Prostate gland (tissue), 2 donors: ENCODE results near the gene ALDH3A1. TPM values are rescaled to one million over a fixed set of nuclear protein-coding genes. Genes with fewer than 3 reads are reported as not detected.

Experiments
- DNase-seq: peaks from one replicate; pipeline ENCODE4 v3.0.0-alpha.2; 2019; ENCODE audit warnings: low spot score
- H3K27ac ChIP-seq, 2 donors: fragments of 200-600 bp; sonication (generic); 2 replicates each; pipeline ENCODE4 v1.5.1; 2017 to 2019
- H3K27me3 ChIP-seq: fragments of 200-600 bp; sonication (generic); replicated peaks from 2 replicates; pipeline ENCODE4 v1.5.1; 2019; ENCODE audit not compliant: insufficient read depth
- H3K36me3 ChIP-seq, 2 donors: fragments of 200-600 bp; sonication (generic); 1 replicate in 1 of 2; 2 replicates in 1 of 2; pipeline versions ENCODE4 v1.5.1 to v1.8.1; 2017 to 2019
- H3K4me1 ChIP-seq: fragments of 200-600 bp; sonication (generic); replicated peaks from 2 replicates; pipeline ENCODE4 v1.5.1; 2019
- H3K4me3 ChIP-seq, 2 donors: fragments of 200-600 bp; sonication (generic); 2 replicates each; pipeline ENCODE4 v1.5.1; 2017 to 2019
- H3K9me3 ChIP-seq: fragments of 200-600 bp; sonication (generic); 2 replicates; pipeline ENCODE4 v1.5.1; 2017
- CTCF ChIP-seq, 4 experiments: fragments of 200-600 bp in 2 of 4; fragments of 450-650 bp in 2 of 4; sonication (generic) in 2 of 4; IDR thresholded peaks; 1 replicate in 3 of 4; 2 replicates in 1 of 4; pipeline ENCODE4 v1.5.1; 2016 to 2019; ENCODE audit warnings: antibody characterized with exemption in 4 of 4, mild to moderate bottlenecking in 2 of 4, moderate library complexity in 2 of 4
- POLR2A ChIP-seq: fragments of 450-650 bp; IDR thresholded peaks from one replicate; pipeline ENCODE4 v1.6.1; 2016; ENCODE audit warnings: antibody characterized with exemption, mild to moderate bottlenecking
- POLR2AphosphoS5 ChIP-seq: sonication (generic); formaldehyde crosslinking; IDR thresholded peaks from one replicate; pipeline ENCODE4 v1.6.1; 2017; ENCODE audit warnings: antibody characterized with exemption
- WGBS: methylation state at CpG from one replicate; pipeline ENCODE4 v1.1.5; 2018; 5-methylcytosine and 5-hydroxymethylcytosine counted together
- intact Hi-C: fragments of 100-400 bp; cut with DNase I; formaldehyde crosslinking; loops from one replicate; pipeline ENCODE4 v1.14.2; 2022
- total RNA-seq, 2 donors: library from RNA; depleted of rRNA; stranded (reverse); fragments of >200 nt; gene quantifications; one replicate each; pipeline ENCODE4 v1.1.0, GENCODE V29; 2016

The ALDH3A1 gene
- total RNA-seq, 2 donors from 2014 or later: 2.1 to 12.8 TPM

- peaks cover 10% of the 10 kb centered on the region for H3K4me1 ChIP-seq
- no peaks in the 10 kb centered on the region for H3K9me3 ChIP-seq
- WGBS: 88% methylated on average over 13 of the region's 13 CpGs
- H3K4me3 ChIP-seq: no peak overlapping the region
- TF ChIP-seq POLR2AphosphoS5 (no peak), CTCF (IDR thresholded peaks at IDR 0.05) (no peak), POLR2A (no peak)
- H3K27me3 ChIP-seq: no peaks in the 10 kb centered on the region
- H3K27ac ChIP-seq: no peak overlapping the region
- no peak for DNase-seq
- intact Hi-C loops: no loop called here
- no peaks in the 10 kb centered on the region for H3K36me3 ChIP-seq
These were observed 859 bp downstream of the ALDH3A1 start for GRCh38 chr17:19747159-19747719.

GRCh38 chr17:19746517-19746916 lies 1.6 kb downstream of the ALDH3A1 start:
- WGBS: 91% methylated on average over 20 of the region's 20 CpGs
- no peak overlapping the region for H3K4me3 ChIP-seq
- intact Hi-C loops: no loop called here
- DNase-seq: no peak
- no peak for TF ChIP-seq POLR2A
- TF ChIP-seq POLR2AphosphoS5: no peak
- TF ChIP-seq CTCF (IDR thresholded peaks at IDR 0.05): no peak
- no peaks in the 10 kb centered on the region for H3K36me3 ChIP-seq
- no peaks in the 10 kb centered on the region for H3K9me3 ChIP-seq
- H3K4me1 ChIP-seq: peaks cover 10% of the 10 kb centered on the region
- H3K27ac ChIP-seq: no peak overlapping the region
- H3K27me3 ChIP-seq: no peaks in the 10 kb centered on the region

GRCh38 chr17:19744922-19745757 lies 3.0 kb downstream of the ALDH3A1 start:
- no peaks in the 10 kb centered on the region for H3K9me3 ChIP-seq
- intact Hi-C loops: no loop called here
- no peaks in the 10 kb centered on the region for H3K36me3 ChIP-seq
- H3K4me1 ChIP-seq: peaks cover 10% of the 10 kb centered on the region
- H3K27ac ChIP-seq: peak overlapping the region in 1 of 2 donors; percentile 40
- no peaks in the 10 kb centered on the region for H3K27me3 ChIP-seq
- peak; percentile 91 for DNase-seq
- 17% methylated on average over 47 of the region's 50 CpGs for WGBS
- TF ChIP-seq POLR2A: no peak
- peak; percentile 55 for TF ChIP-seq POLR2AphosphoS5
- TF ChIP-seq CTCF (IDR thresholded peaks at IDR 0.05): peak; percentile 81 to 94 (median 86)
- peak overlapping the region; percentile 39 to 53 for H3K4me3 ChIP-seq

GRCh38 chr17:19744492-19744891 lies 3.6 kb downstream of the ALDH3A1 start:
- H3K27ac ChIP-seq: peak overlapping the region in 1 of 2 donors; percentile 40
- no peaks in the 10 kb centered on the region for H3K36me3 ChIP-seq
- H3K9me3 ChIP-seq: no peaks in the 10 kb centered on the region
- peaks cover 10% of the 10 kb centered on the region for H3K4me1 ChIP-seq
- no peak for TF ChIP-seq POLR2A
- TF ChIP-seq POLR2AphosphoS5: no peak
- no peak for TF ChIP-seq CTCF (IDR thresholded peaks at IDR 0.05)
- WGBS: 6% methylated on average over 24 of the region's 26 CpGs
- no peak for DNase-seq
- intact Hi-C loops: no loop called here
- H3K4me3 ChIP-seq: peak overlapping the region; percentile 39 to 53
- no peaks in the 10 kb centered on the region for H3K27me3 ChIP-seq
